Naive B cell (primary cell): Measurements from ENCODE around the gene NPBWR2. TPM values are rescaled to one million over a fixed set of nuclear protein-coding genes. Genes with fewer than 3 reads are reported as not detected.
"Not testable (repeated sequence)": the region's sequence is repeated elsewhere in the genome, so short reads cannot be mapped to it uniquely, and the experiment has no call there.

ENCODE experiments used
- ATAC-seq, 2 donors: fragments of 150-1000 bp; cut with Tn5 transposase; 2 replicates each; pipeline ENCODE4 v1.10.0; 2021; ENCODE audit warnings: low read depth in 2 of 2, mild to moderate bottlenecking in 2 of 2, moderate library complexity in 2 of 2
- DNase-seq: peaks from one replicate; pipeline ENCODE4 v3.0.0; 2022
- H3K27ac Mint-ChIP-seq, 6 donors: one replicate each; pipeline ENCODE4 v1.8.0; 2020 to 2022; ENCODE audit warnings: mild to moderate bottlenecking in 6 of 6, mixed read lengths in 6 of 6, moderate library complexity in 5 of 6, inconsistent platforms in 2 of 6
- H3K27me3 Mint-ChIP-seq, 3 donors: one replicate each; pipeline ENCODE4 v1.8.0; 2021 to 2022; ENCODE audit warnings: mixed read lengths in 3 of 3, mild to moderate bottlenecking in 1 of 3
- H3K36me3 Mint-ChIP-seq, 2 donors: one replicate each; pipeline ENCODE4 v1.8.0; 2020 to 2022; ENCODE audit warnings: mixed read lengths in 2 of 2, inconsistent platforms in 1 of 2, mild to moderate bottlenecking in 1 of 2
- H3K4me1 Mint-ChIP-seq, 3 donors: one replicate each; pipeline ENCODE4 v1.8.0; 2020 to 2022; ENCODE audit warnings: mixed read lengths in 3 of 3, inconsistent platforms in 1 of 3, mild to moderate bottlenecking in 1 of 3, moderate library complexity in 1 of 3
- H3K4me3 Mint-ChIP-seq, 8 donors: one replicate each; pipeline ENCODE4 v1.8.0; 2020 to 2022; ENCODE audit warnings: mild to moderate bottlenecking in 8 of 8, mixed read lengths in 8 of 8, moderate library complexity in 8 of 8, inconsistent platforms in 2 of 8
- H3K9me3 Mint-ChIP-seq, 7 donors: one replicate each; pipeline ENCODE4 v1.8.0; 2020 to 2022; ENCODE audit warnings: mixed read lengths in 7 of 7, mild to moderate bottlenecking in 5 of 7, inconsistent platforms in 2 of 7, moderate library complexity in 1 of 7
- polyA plus RNA-seq, 6 donors: library from polyadenylated mRNA; unstranded; fragments of 300-500 nt; fragmentation: Illumina TruSeq; gene quantifications; one replicate each; pipeline ENCODE4 v1.2.3, GENCODE V29; 2021; ENCODE audit warnings: low read depth in 6 of 6

Gene NPBWR2
- polyA plus RNA-seq, 6 donors from 2014 or later: not detected

- no peak overlapping the region for H3K4me3 Mint-ChIP-seq
Measured at GRCh38 chr20:64119301-64119680, 11.9 kb upstream of the NPBWR2 start.

GRCh38 chr20:64117432-64117777 is 10.0 kb upstream of the NPBWR2 start:
- H3K27ac Mint-ChIP-seq, ATAC-seq, H3K9me3 Mint-ChIP-seq, H3K4me3 Mint-ChIP-seq, H3K27me3 Mint-ChIP-seq, DNase-seq, H3K36me3 Mint-ChIP-seq: not testable (repeated sequence)
- H3K4me1 Mint-ChIP-seq: peaks cover 10 to 15% (median 10%) of the 10 kb centered on the region in 3 donors

More at GRCh38 chr20:64119301-64119680, 11.9 kb upstream of the NPBWR2 start:
- peak overlapping the region in 3 of 6 donors; percentile 26 to 83 (median 48) for H3K27ac Mint-ChIP-seq
- ATAC-seq (no peak), DNase-seq (no peak)
- peaks cover 9% of the 10 kb centered on the region in 3 donors for H3K4me1 Mint-ChIP-seq
- H3K36me3 Mint-ChIP-seq: no peaks in the 10 kb centered on the region
- H3K9me3 Mint-ChIP-seq: no peaks in the 10 kb centered on the region
- H3K27me3 Mint-ChIP-seq: peaks cover 0 to 12% (median 6%) of the 10 kb centered on the region in 3 donors

GRCh38 chr20:64116541-64117431 is 9.4 kb upstream of the NPBWR2 start:
- Mint-ChIP-seq H3K27me3 (peaks cover 0 to 5% (median 3%) of the 10 kb centered on the region in 3 donors), H3K27ac (no peak overlapping the region), H3K9me3 (no peaks in the 10 kb centered on the region), H3K4me1 (peaks cover 12 to 22% (median 16%) of the 10 kb centered on the region in 3 donors), H3K36me3 (no peaks in the 10 kb centered on the region), H3K4me3 (no peak overlapping the region)
- DNase-seq (no peak), ATAC-seq (no peak)

- Mint-ChIP-seq H3K9me3 (no peaks in the 10 kb centered on the region), H3K36me3 (no peaks in the 10 kb centered on the region), H3K27ac (no peak overlapping the region), H3K4me1 (peaks cover 12 to 24% (median 17%) of the 10 kb centered on the region in 3 donors), H3K4me3 (no peak overlapping the region), H3K27me3 (no peaks in the 10 kb centered on the region)
- ATAC-seq (no peak), DNase-seq (no peak)
Measured at GRCh38 chr20:64116016-64116415, 8.7 kb upstream of the NPBWR2 start.

- Mint-ChIP-seq H3K4me3 (no peak overlapping the region), H3K9me3 (no peaks in the 10 kb centered on the region), H3K4me1 (peaks cover 10 to 20% (median 15%) of the 10 kb centered on the region in 3 donors), H3K27me3 (no peaks in the 10 kb centered on the region), H3K27ac (no peak overlapping the region), H3K36me3 (no peaks in the 10 kb centered on the region)
- no peak for ATAC-seq
- no peak for DNase-seq
Measured at GRCh38 chr20:64115171-64115911, 8.0 kb upstream of the NPBWR2 start.

GRCh38 chr20:64114356-64114971 is 7.1 kb upstream of the NPBWR2 start:
- Mint-ChIP-seq H3K4me3 (peak overlapping the region in 1 of 8 donors; percentile 9), H3K9me3 (no peaks in the 10 kb centered on the region), H3K27ac (no peak overlapping the region), H3K36me3 (no peaks in the 10 kb centered on the region), H3K27me3 (no peaks in the 10 kb centered on the region), H3K4me1 (peaks cover 4 to 15% (median 8%) of the 10 kb centered on the region in 3 donors)
- ATAC-seq: no peak
- no peak for DNase-seq

- no peak for DNase-seq
Measured at GRCh38 chr20:64113796-64114355, 6.5 kb upstream of the NPBWR2 start.

GRCh38 chr20:64113444-64113775 is 6.0 kb upstream of the NPBWR2 start:
- no peak for ATAC-seq
- Mint-ChIP-seq H3K4me3 (no peak overlapping the region), H3K9me3 (no peaks in the 10 kb centered on the region), H3K4me1 (peaks cover 9 to 20% (median 11%) of the 10 kb centered on the region in 3 donors), H3K27ac (peak overlapping the region in 1 of 6 donors; percentile 25), H3K27me3 (no peaks in the 10 kb centered on the region), H3K36me3 (no peaks in the 10 kb centered on the region)
- DNase-seq: no peak

More at GRCh38 chr20:64113796-64114355, 6.5 kb upstream of the NPBWR2 start:
- Mint-ChIP-seq H3K4me3 (no peak overlapping the region), H3K27me3 (no peaks in the 10 kb centered on the region), H3K36me3 (no peaks in the 10 kb centered on the region), H3K27ac (peak overlapping the region in 1 of 6 donors; percentile 25), H3K4me1 (peaks cover 7 to 16% (median 8%) of the 10 kb centered on the region in 3 donors), H3K9me3 (no peaks in the 10 kb centered on the region)
- ATAC-seq: no peak

- Mint-ChIP-seq H3K4me3 (no peak overlapping the region), H3K4me1 (peaks cover 14 to 26% (median 17%) of the 10 kb centered on the region in 3 donors), H3K36me3 (no peaks in the 10 kb centered on the region), H3K27me3 (no peaks in the 10 kb centered on the region), H3K27ac (no peak overlapping the region), H3K9me3 (no peaks in the 10 kb centered on the region)
- DNase-seq (no peak), ATAC-seq (no peak)
Measured at GRCh38 chr20:64112691-64113443, 5.5 kb upstream of the NPBWR2 start.

- DNase-seq: no peak
- Mint-ChIP-seq H3K27ac (no peak overlapping the region), H3K9me3 (no peaks in the 10 kb centered on the region), H3K27me3 (no peaks in the 10 kb centered on the region), H3K4me1 (peaks cover 18 to 32% (median 24%) of the 10 kb centered on the region in 3 donors), H3K4me3 (no peak overlapping the region), H3K36me3 (no peaks in the 10 kb centered on the region)
- ATAC-seq: no peak
Measured at GRCh38 chr20:64111841-64112641, 4.7 kb upstream of the NPBWR2 start.

GRCh38 chr20:64110411-64111068 is 3.2 kb upstream of the NPBWR2 start:
- Mint-ChIP-seq H3K27me3 (no peaks in the 10 kb centered on the region), H3K4me1 (peaks cover 29 to 38% (median 29%) of the 10 kb centered on the region in 3 donors), H3K9me3 (no peaks in the 10 kb centered on the region), H3K36me3 (no peaks in the 10 kb centered on the region), H3K4me3 (peak overlapping the region in 1 of 8 donors; percentile 50), H3K27ac (no peak overlapping the region)
- ATAC-seq: no peak
- DNase-seq: no peak
